Measurements from ENCODE around the gene GRK7. TPM values are rescaled to one million over a fixed set of nuclear protein-coding genes. Genes with fewer than 3 reads are reported as not detected.
A peak's percentile ranks its signal among the peaks of the same experiment; 100 is the strongest.
"Not testable (repeated sequence)": the region's sequence is repeated elsewhere in the genome, so short reads cannot be mapped to it uniquely, and the experiment has no call there.

Gene GRK7
- total RNA-seq, 4 donors from 2014 or later: 0.16 TPM; not detected in 3

DNA sequence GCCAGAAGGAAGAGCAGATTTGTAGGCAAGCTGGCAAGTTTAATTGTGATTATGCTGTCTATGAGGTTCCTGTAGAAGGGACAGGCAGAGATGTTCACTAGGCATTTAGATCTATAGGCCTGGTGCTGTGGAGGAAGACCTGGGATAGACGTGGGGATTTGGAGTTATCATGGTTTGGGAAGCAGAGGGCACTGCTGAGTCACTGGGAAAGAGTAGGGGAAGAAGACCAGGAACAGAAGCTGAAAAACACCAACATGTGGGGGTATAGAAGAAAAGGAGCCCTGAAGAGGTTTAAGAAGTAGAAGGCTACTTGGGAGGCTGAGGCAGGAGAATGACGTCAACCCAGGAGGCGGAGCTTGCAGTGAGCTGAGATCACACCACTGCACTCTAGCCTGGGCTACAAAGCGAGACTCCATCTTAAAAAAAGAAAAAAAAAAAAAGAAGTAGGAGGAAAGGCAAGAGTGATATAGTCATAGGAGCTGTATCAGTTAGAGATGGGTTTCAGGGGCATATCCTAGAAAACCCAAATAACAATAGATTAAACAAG lies 19.3 kb downstream of the GRK7 start:
- intact Hi-C loops (cut with DNase I; ENCODE audit: low total_unique reads): no loop called here
- DNase-seq: no peak
- no peaks in the 10 kb centered on the region for H3K9me3 ChIP-seq
- no peak overlapping the region for H3K27ac ChIP-seq
- H3K4me1 ChIP-seq: no peaks in the 10 kb centered on the region
- in situ Hi-C loops (cut with MboI; ENCODE audit: low pct_ligation_motif_present in 1 of 4, low pct_unique_long_range_greater_than_20kb in 1 of 4, low sequenced_read_pairs in 3 of 4): no loop called here
- H3K36me3 ChIP-seq: no peaks in the 10 kb centered on the region
- WGBS, 2 donors (ENCODE audit: low coverage in 1 of 2): 48 to 55% methylated on average over 4 of the region's 4 CpGs
- TF ChIP-seq, protein P1, sequence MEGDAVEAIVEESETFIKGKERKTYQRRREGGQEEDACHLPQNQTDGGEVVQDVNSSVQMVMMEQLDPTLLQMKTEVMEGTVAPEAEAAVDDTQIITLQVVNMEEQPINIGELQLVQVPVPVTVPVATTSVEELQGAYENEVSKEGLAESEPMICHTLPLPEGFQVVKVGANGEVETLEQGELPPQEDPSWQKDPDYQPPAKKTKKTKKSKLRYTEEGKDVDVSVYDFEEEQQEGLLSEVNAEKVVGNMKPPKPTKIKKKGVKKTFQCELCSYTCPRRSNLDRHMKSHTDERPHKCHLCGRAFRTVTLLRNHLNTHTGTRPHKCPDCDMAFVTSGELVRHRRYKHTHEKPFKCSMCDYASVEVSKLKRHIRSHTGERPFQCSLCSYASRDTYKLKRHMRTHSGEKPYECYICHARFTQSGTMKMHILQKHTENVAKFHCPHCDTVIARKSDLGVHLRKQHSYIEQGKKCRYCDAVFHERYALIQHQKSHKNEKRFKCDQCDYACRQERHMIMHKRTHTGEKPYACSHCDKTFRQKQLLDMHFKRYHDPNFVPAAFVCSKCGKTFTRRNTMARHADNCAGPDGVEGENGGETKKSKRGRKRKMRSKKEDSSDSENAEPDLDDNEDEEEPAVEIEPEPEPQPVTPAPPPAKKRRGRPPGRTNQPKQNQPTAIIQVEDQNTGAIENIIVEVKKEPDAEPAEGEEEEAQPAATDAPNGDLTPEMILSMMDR (IDR thresholded peaks at IDR 0.05): peak in 4 of 5 experiments; percentile 9 to 28 (median 16)
- TF ChIP-seq POLR2A (IDR thresholded peaks at IDR 0.05): no peak
- no peak for TF ChIP-seq EP300 (IDR thresholded peaks at IDR 0.05; ENCODE audit: low read depth)
- no peak for TF ChIP-seq POLR2AphosphoS5 (IDR thresholded peaks at IDR 0.05)
- no peaks in the 10 kb centered on the region for H3K27me3 ChIP-seq
- no peak overlapping the region for H3K4me3 ChIP-seq

DNA sequence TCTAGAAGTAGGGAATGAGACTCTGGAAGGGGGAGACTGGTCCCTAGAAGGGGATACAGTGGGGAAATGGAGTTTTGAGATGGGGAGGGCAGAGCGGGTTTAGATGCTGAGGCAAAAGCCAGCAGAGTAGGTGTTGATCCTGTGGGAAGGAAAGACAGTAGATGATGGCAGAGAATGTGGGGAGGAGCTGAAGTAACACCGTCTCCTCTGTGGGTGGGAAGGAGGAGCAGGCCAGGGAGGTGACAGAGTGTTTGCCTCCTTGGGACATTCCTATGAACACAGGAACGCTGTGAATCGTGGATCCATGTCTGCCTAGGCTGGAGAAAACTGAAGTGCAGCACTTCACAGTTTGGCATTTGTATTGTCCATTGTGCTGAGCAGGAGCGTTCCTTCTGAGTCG lies 20.4 kb downstream of the GRK7 start:
- in situ Hi-C loops (cut with MboI; ENCODE audit: low pct_ligation_motif_present in 1 of 4, low pct_unique_long_range_greater_than_20kb in 1 of 4, low sequenced_read_pairs in 3 of 4) (no loop called here), intact Hi-C loops (cut with DNase I; ENCODE audit: low total_unique reads) (no loop called here)
- H3K27me3 ChIP-seq: no peaks in the 10 kb centered on the region
- no peaks in the 10 kb centered on the region for H3K4me1 ChIP-seq
- H3K36me3 ChIP-seq: no peaks in the 10 kb centered on the region
- H3K27ac ChIP-seq: no peak overlapping the region
- H3K9me3 ChIP-seq: no peaks in the 10 kb centered on the region
- no peak overlapping the region for H3K4me3 ChIP-seq
- no peak for TF ChIP-seq POLR2AphosphoS5 (IDR thresholded peaks at IDR 0.05)
- TF ChIP-seq POLR2A (IDR thresholded peaks at IDR 0.05): no peak
- TF ChIP-seq, protein P1 (IDR thresholded peaks at IDR 0.05): no peak
- no peak for TF ChIP-seq EP300 (IDR thresholded peaks at IDR 0.05; ENCODE audit: low read depth)
- WGBS, 2 donors (ENCODE audit: low coverage in 1 of 2): 92 to 94% methylated on average over 2 to 6 of the region's 6 CpGs
- DNase-seq: no peak

DNA sequence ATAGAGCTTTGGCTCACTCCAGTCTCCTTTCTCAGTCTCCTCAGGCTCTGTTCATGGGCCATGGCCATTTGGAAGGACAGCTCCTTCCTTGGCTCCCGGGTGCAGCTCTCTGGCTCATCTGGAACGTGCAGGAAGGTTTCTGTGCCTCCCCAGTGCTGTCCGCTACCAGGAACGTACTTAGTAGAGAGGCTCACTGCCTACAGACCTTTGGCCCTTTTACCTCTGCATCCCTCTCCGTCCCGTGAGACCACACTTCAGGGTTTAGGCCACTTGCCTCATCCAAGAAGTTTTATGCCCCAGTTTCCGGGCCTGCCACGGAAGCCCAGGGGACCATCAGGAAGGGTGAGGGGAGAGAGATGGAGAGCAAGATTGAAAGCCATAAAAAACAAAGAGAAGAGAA lies 20.9 kb downstream of the GRK7 start:
- Histone ChIP-seq H3K9me3 (no peaks in the 10 kb centered on the region), H3K4me1 (no peaks in the 10 kb centered on the region), H3K27ac (no peak overlapping the region), H3K4me3 (no peak overlapping the region), H3K27me3 (no peaks in the 10 kb centered on the region), H3K36me3 (no peaks in the 10 kb centered on the region)
- in situ Hi-C loops (cut with MboI; ENCODE audit: low pct_ligation_motif_present in 1 of 4, low pct_unique_long_range_greater_than_20kb in 1 of 4, low sequenced_read_pairs in 3 of 4) (no loop called here), intact Hi-C loops (cut with DNase I; ENCODE audit: low total_unique reads) (no loop called here)
- TF ChIP-seq POLR2A (IDR thresholded peaks at IDR 0.05): no peak
- no peak for DNase-seq
- WGBS, 2 donors (ENCODE audit: low coverage in 1 of 2): 84% methylated on average over 8 of the region's 8 CpGs; no CpG with 5 or more reads in 1 of the 2 donors

DNA sequence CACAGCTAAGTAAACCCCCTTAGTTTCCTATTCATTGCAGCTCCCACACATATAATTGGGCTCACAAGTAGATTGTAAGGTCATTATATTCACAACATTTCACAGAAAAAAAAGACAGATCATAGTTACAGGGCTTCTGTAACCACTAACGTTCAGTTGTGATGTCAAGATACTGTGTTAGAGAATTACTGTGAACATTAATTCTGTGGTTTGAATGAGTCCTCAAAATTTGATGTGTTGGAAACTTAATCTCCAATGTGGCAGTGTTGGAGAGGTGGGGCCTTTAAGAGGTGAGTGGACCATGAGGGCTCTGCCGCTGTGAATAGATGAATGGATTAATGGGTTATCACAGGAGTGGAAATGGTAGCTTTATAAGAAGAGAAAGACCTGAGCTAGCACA lies 21.3 kb downstream of the GRK7 start:
- no peak for DNase-seq
- in situ Hi-C loops (cut with MboI; ENCODE audit: low pct_ligation_motif_present in 1 of 4, low pct_unique_long_range_greater_than_20kb in 1 of 4, low sequenced_read_pairs in 3 of 4) (no loop called here), intact Hi-C loops (cut with DNase I; ENCODE audit: low total_unique reads) (no loop called here)
- Histone ChIP-seq H3K27me3 (no peaks in the 10 kb centered on the region), H3K9me3 (no peaks in the 10 kb centered on the region), H3K4me3 (no peak overlapping the region), H3K27ac (no peak overlapping the region), H3K36me3 (no peaks in the 10 kb centered on the region), H3K4me1 (no peaks in the 10 kb centered on the region)
- TF ChIP-seq POLR2A (IDR thresholded peaks at IDR 0.05): no peak
- TF ChIP-seq, protein P1 (IDR thresholded peaks at IDR 0.05): no peak
- no peak for TF ChIP-seq EP300 (IDR thresholded peaks at IDR 0.05; ENCODE audit: low read depth)
- TF ChIP-seq POLR2AphosphoS5 (IDR thresholded peaks at IDR 0.05): no peak
- 77 to 81% methylated on average over 2 of the region's 2 CpGs for WGBS, 2 donors (ENCODE audit: low coverage in 1 of 2)

DNA sequence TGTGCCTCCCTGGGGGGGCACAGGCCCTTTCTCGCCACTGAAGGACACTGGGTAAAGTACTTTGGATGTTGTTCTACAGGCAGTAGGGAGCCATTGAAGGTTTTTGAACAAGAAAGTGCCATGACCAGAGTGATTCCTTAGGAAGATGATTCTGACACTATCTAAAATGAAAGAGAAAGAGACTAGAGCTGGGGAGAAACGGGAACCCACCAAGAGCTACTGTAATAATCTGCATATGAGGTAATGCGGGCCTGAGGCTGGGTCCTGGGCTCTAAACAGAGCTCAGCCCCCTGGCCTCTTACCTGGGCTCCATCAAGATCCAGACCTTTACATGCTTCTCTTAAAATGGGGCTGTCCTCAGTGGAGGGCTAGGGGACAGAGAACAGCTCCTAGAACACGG lies 24.9 kb downstream of the GRK7 start:
- Histone ChIP-seq H3K9me3 (no peaks in the 10 kb centered on the region), H3K27ac (no peak overlapping the region), H3K4me1 (no peaks in the 10 kb centered on the region), H3K36me3 (no peaks in the 10 kb centered on the region), H3K4me3 (no peak overlapping the region), H3K27me3 (no peaks in the 10 kb centered on the region)
- no peak for TF ChIP-seq EP300 (IDR thresholded peaks at IDR 0.05; ENCODE audit: low read depth)
- no peak for TF ChIP-seq POLR2AphosphoS5 (IDR thresholded peaks at IDR 0.05)
- TF ChIP-seq POLR2A (IDR thresholded peaks at IDR 0.05): no peak
- TF ChIP-seq, protein P1 (IDR thresholded peaks at IDR 0.05): no peak
- in situ Hi-C loops (cut with MboI; ENCODE audit: low pct_ligation_motif_present in 1 of 4, low pct_unique_long_range_greater_than_20kb in 1 of 4, low sequenced_read_pairs in 3 of 4) (no loop called here), intact Hi-C loops (cut with DNase I; ENCODE audit: low total_unique reads) (no loop called here)
- no peak for DNase-seq
- WGBS, 2 donors (ENCODE audit: low coverage in 1 of 2): 81 to 91% methylated on average over 3 to 4 of the region's 4 CpGs

DNA sequence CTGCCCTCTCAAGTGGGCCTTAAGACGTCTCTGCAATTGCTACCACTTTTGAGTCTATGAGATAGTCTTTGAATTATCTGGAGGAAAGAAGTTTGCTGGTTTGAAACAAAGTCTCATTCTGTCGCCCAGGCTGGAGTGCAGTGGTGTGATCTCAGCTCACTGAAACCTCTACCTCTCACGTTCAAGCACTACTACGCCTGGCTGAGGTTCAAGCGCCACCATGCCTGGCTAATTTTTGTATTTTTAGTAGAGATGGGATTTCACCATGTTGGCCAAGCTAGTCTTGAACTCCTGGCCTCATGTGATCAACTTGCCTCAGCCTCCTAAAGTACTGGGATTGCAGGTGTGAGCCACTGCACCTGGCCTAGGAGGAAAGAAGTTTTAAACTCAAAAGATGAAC lies 25.5 kb downstream of the GRK7 start:
- in situ Hi-C loops (cut with MboI; ENCODE audit: low pct_ligation_motif_present in 1 of 4, low pct_unique_long_range_greater_than_20kb in 1 of 4, low sequenced_read_pairs in 3 of 4); intact Hi-C loops (cut with DNase I; ENCODE audit: low total_unique reads); H3K4me1 ChIP-seq; H3K36me3 ChIP-seq; H3K4me3 ChIP-seq; H3K27me3 ChIP-seq; H3K9me3 ChIP-seq; DNase-seq; H3K27ac ChIP-seq: not testable (repeated sequence)
- 84 to 91% methylated on average over 5 of the region's 5 CpGs for WGBS, 2 donors (ENCODE audit: low coverage in 1 of 2)

All from transverse colon (tissue), 4 donors.